GM23248 (cell line): ENCODE results near the gene ZC3H4.

Experiments used
- EZH2 ChIP-seq: fragments of 200-600 bp; sonication (generic); IDR thresholded peaks from 2 replicates; pipeline ENCODE4 v1.6.1; 2018; ENCODE audit warnings: antibody characterized with exemption, mild to moderate bottlenecking; ENCODE audit not compliant: insufficient read depth, poor library complexity, severe bottlenecking
- EZH2phosphoT487 ChIP-seq: fragments of 200-600 bp; sonication (generic); IDR thresholded peaks from 2 replicates; pipeline ENCODE4 v1.6.1; 2018; ENCODE audit warnings: antibody characterized with exemption, moderate library complexity, mild to moderate bottlenecking, low read depth; ENCODE audit not compliant: insufficient read depth

DNA sequence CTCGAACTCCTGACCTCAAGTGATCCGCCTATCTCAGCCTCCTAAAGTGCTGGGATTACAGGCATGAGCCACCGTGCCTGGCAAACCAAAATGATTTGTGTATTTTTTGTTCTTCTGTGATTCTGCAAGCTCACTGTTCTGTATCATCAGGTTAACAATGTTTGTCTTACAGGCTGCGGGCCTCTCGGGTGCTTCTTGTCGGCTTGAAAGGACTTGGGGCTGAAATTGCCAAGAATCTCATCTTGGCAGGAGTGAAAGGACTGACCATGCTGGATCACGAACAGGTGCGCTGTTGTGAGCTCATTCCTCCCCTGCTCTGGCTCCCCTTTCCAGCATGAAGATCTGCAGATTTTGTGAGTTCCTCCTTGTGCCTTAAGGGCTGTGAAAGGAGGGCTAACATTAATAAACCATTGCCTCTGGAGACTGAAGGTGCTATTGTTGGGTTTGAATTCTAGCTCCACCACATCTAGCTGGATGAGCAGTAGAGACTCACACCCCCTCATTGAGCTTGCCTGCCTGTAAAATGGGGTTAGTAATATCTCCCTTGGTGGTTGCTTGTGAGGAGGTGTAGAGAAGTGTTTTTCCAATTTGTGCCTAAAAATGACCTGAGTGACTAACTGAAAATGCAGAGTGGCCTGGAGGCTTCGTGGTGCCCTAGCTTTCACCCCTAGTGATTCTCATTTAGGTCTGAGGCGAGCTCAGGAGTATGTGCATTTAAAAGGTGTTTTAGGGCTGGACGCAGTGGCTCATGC, 29.9 kb upstream of the ZC3H4 start:
- TF ChIP-seq EZH2phosphoT487 (no peak), EZH2 (no peak)
